ENCODE measurements around the gene PSMD7.
"Not testable (repeated sequence)": the region's sequence is repeated elsewhere in the genome, so short reads cannot be mapped to it uniquely, and the experiment has no call there.

GRCh38 chr16:74324777-74325176 lies 28.2 kb downstream of the PSMD7 start:
- TF ChIP-seq, protein P1, sequence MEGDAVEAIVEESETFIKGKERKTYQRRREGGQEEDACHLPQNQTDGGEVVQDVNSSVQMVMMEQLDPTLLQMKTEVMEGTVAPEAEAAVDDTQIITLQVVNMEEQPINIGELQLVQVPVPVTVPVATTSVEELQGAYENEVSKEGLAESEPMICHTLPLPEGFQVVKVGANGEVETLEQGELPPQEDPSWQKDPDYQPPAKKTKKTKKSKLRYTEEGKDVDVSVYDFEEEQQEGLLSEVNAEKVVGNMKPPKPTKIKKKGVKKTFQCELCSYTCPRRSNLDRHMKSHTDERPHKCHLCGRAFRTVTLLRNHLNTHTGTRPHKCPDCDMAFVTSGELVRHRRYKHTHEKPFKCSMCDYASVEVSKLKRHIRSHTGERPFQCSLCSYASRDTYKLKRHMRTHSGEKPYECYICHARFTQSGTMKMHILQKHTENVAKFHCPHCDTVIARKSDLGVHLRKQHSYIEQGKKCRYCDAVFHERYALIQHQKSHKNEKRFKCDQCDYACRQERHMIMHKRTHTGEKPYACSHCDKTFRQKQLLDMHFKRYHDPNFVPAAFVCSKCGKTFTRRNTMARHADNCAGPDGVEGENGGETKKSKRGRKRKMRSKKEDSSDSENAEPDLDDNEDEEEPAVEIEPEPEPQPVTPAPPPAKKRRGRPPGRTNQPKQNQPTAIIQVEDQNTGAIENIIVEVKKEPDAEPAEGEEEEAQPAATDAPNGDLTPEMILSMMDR (IDR thresholded peaks at IDR 0.05): not testable (repeated sequence)
- not testable (repeated sequence) for TF ChIP-seq EZH2 (IDR thresholded peaks at IDR 0.05; ENCODE audit: borderline replicate concordance, insufficient read depth, low read depth, low read length, poor library complexity, severe bottlenecking)

All from B cell (primary cell).